Liver (tissue), 9 donors: Measurements from ENCODE around the gene MTG1. TPM values are rescaled to one million over a fixed set of nuclear protein-coding genes. Genes with fewer than 3 reads are reported as not detected.

Experiments used
- DNase-seq: peaks from one replicate; pipeline ENCODE4 v3.0.0-alpha.2; 2017; ENCODE audit warnings: low spot score
- H3K27ac ChIP-seq, 2 donors: one replicate each; pipeline ENCODE4 v1.7.0; 2013; ENCODE audit warnings: inconsistent platforms in 2 of 2, low read length in 2 of 2, control low read depth in 1 of 2, low read depth in 1 of 2, mild to moderate bottlenecking in 1 of 2
- H3K27me3 ChIP-seq, 4 donors: one replicate each; pipeline versions ENCODE4 v1.6.1 to v1.7.0; 2013; ENCODE audit warnings: low read length in 3 of 4, inconsistent platforms in 1 of 4, mild to moderate bottlenecking in 1 of 4, moderate library complexity in 1 of 4; ENCODE audit not compliant: control insufficient read depth in 4 of 4, insufficient read depth in 4 of 4
- H3K36me3 ChIP-seq, 4 donors: one replicate each; pipeline versions ENCODE4 v1.6.1 to v1.7.0; 2013; ENCODE audit warnings: low read length in 3 of 4, mild to moderate bottlenecking in 3 of 4, low read depth in 1 of 4, moderate library complexity in 1 of 4; ENCODE audit not compliant: control insufficient read depth in 4 of 4, insufficient read depth in 3 of 4
- H3K4me1 ChIP-seq, 4 donors: one replicate each; pipeline versions ENCODE4 v1.6.1 to v1.7.0; 2013; ENCODE audit warnings: low read length in 3 of 4, mild to moderate bottlenecking in 3 of 4, moderate library complexity in 1 of 4; ENCODE audit not compliant: control insufficient read depth in 4 of 4, insufficient read depth in 4 of 4
- H3K4me3 ChIP-seq, 3 donors: one replicate each; pipeline versions ENCODE4 v1.6.1 to v1.7.0; 2013; ENCODE audit warnings: low read length in 3 of 3, control low read depth in 1 of 3, low read depth in 1 of 3, mild to moderate bottlenecking in 1 of 3
- H3K9ac ChIP-seq, 2 donors: one replicate each; pipeline ENCODE4 v1.7.0; 2013; ENCODE audit warnings: low read length in 2 of 2, mild to moderate bottlenecking in 2 of 2, moderate library complexity in 2 of 2, control low read depth in 1 of 2, low read depth in 1 of 2
- H3K9me3 ChIP-seq, 4 donors: one replicate each; pipeline versions ENCODE4 v1.6.1 to v1.7.0; 2013; ENCODE audit warnings: low read length in 3 of 4; ENCODE audit not compliant: control insufficient read depth in 4 of 4
- CTCF ChIP-seq: fragments of 150-350 bp; IDR thresholded peaks from 2 replicates; pipeline ENCODE4 v1.5.1; 2017; ENCODE audit warnings: improper control_type of control experiment, low read depth, low read length; ENCODE audit not compliant: missing input control
- EGR1 ChIP-seq, 2 donors: IDR thresholded peaks; 2 replicates each; pipeline ENCODE4 v1.6.1; 2016 to 2018; ENCODE audit warnings: antibody characterized with exemption in 2 of 2, low read depth in 2 of 2
- FOXA1 ChIP-seq: IDR thresholded peaks from 2 replicates; pipeline ENCODE4 v1.6.1; 2016; ENCODE audit warnings: antibody characterized with exemption
- FOXA2 ChIP-seq: IDR thresholded peaks from 2 replicates; pipeline ENCODE4 v1.6.1; 2016; ENCODE audit warnings: antibody characterized with exemption
- GABPA ChIP-seq, 2 donors: IDR thresholded peaks in 1 of 2; conservative IDR thresholded peaks in 1 of 2; 2 replicates each; pipeline ENCODE4 v1.6.1; 2016; ENCODE audit warnings: antibody characterized with exemption in 2 of 2, mild to moderate bottlenecking in 1 of 2, moderate library complexity in 1 of 2
- HNF4A ChIP-seq, 2 donors: conservative IDR thresholded peaks; 2 replicates each; pipeline ENCODE4 v1.6.1; 2016; ENCODE audit warnings: antibody characterized with exemption in 2 of 2, mild to moderate bottlenecking in 2 of 2
- HNF4G ChIP-seq: IDR thresholded peaks from 2 replicates; pipeline ENCODE4 v1.6.1; 2016; ENCODE audit warnings: antibody characterized with exemption
- JUND ChIP-seq, 2 donors: IDR thresholded peaks; 2 replicates each; pipeline ENCODE4 v1.6.1; 2016; ENCODE audit warnings: antibody characterized with exemption in 2 of 2
- NR2F2 ChIP-seq: IDR thresholded peaks from 2 replicates; pipeline ENCODE4 v1.6.1; 2016; ENCODE audit warnings: antibody characterized with exemption
- SP1 ChIP-seq: IDR thresholded peaks from 2 replicates; pipeline ENCODE4 v1.6.1; 2018; ENCODE audit warnings: antibody characterized with exemption, mild to moderate bottlenecking
- YY1 ChIP-seq: IDR thresholded peaks from 2 replicates; pipeline ENCODE4 v1.6.1; 2016; ENCODE audit warnings: antibody characterized with exemption, mild to moderate bottlenecking
- WGBS: extraction: QIAGEN DNeasy Blood & Tissue Kit; methylation state at CpG from one replicate; pipeline ENCODE4 v1.1.7; 2013; 5-methylcytosine and 5-hydroxymethylcytosine counted together
- polyA plus RNA-seq, 2 donors: library from polyadenylated mRNA; stranded (reverse) in 1 of 2; unstranded in 1 of 2; fragments of 200-250 nt in 1 of 2; fragments of >200 nt in 1 of 2; fragmentation: Nextera tagmentation in 1 of 2; extraction: Ambion mirVana in 1 of 2; gene quantifications; one replicate each; pipeline versions ENCODE4 v1.2.1 to v1.2.3, GENCODE V29; 2013 to 2015
- total RNA-seq, 2 donors: library from RNA; depleted of rRNA; stranded (reverse); fragments of >200 nt; gene quantifications; one replicate each; pipeline ENCODE4 v1.2.3, GENCODE V29; 2014
- TF ChIP-seq, protein P1 (sequence below): IDR thresholded peaks from 2 replicates; pipeline ENCODE4 v1.6.1; 2016; ENCODE audit warnings: antibody characterized with exemption
- TF ChIP-seq, protein P2 (sequence below): IDR thresholded peaks from 2 replicates; pipeline ENCODE4 v1.6.1; 2016; ENCODE audit warnings: antibody characterized with exemption
- donor health status: healthy.
- donor health status: healthy.
- donor health status: healthy.
- donor health status: healthy.
- donor health status: healthy.

MTG1 gene
- total and polyA plus RNA-seq, 4 donors: 19.4 to 70.6 (median 38.2) TPM

- Histone ChIP-seq H3K27me3 (no peaks in the 10 kb centered on the region), H3K9me3 (no peaks in the 10 kb centered on the region), H3K36me3 (peaks cover 25 to 43% (median 41%) of the 10 kb centered on the region in 4 donors), H3K27ac (no peak overlapping the region), H3K9ac (no peak overlapping the region), H3K4me3 (no peak overlapping the region), H3K4me1 (peaks cover 8 to 42% (median 25%) of the 10 kb centered on the region in 4 donors)
- WGBS: 91% methylated on average over 24 of the region's 24 CpGs
- DNase-seq: no peak
- TF ChIP-seq, protein P1, sequence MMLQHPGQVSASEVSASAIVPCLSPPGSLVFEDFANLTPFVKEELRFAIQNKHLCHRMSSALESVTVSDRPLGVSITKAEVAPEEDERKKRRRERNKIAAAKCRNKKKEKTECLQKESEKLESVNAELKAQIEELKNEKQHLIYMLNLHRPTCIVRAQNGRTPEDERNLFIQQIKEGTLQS: no peak
- no peak for TF ChIP-seq EGR1 (IDR thresholded peaks at IDR 0.05; ENCODE audit: low read depth in 2 of 2)
- TF ChIP-seq HNF4A (conservative IDR thresholded peaks at IDR 0.05): no peak
- no peak for TF ChIP-seq JUND (IDR thresholded peaks at IDR 0.05)
- TF ChIP-seq, protein P2, sequence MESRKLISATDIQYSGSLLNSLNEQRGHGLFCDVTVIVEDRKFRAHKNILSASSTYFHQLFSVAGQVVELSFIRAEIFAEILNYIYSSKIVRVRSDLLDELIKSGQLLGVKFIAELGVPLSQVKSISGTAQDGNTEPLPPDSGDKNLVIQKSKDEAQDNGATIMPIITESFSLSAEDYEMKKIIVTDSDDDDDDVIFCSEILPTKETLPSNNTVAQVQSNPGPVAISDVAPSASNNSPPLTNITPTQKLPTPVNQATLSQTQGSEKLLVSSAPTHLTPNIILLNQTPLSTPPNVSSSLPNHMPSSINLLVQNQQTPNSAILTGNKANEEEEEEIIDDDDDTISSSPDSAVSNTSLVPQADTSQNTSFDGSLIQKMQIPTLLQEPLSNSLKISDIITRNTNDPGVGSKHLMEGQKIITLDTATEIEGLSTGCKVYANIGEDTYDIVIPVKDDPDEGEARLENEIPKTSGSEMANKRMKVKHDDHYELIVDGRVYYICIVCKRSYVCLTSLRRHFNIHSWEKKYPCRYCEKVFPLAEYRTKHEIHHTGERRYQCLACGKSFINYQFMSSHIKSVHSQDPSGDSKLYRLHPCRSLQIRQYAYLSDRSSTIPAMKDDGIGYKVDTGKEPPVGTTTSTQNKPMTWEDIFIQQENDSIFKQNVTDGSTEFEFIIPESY: no peak
- TF ChIP-seq YY1: no peak
- no peak for TF ChIP-seq FOXA1
Observed at GRCh38 chr10:133370030-133370786, 23.7 kb upstream of the MTG1 start.

GRCh38 chr10:133372507-133372906 is 21.4 kb upstream of the MTG1 start:
- 22% methylated on average over 20 of the region's 20 CpGs for WGBS
- H3K9me3 ChIP-seq: no peaks in the 10 kb centered on the region
- H3K27ac ChIP-seq: peak overlapping the region in 1 of 2 donors; percentile 6
- peak overlapping the region; percentile 42 to 92 (median 70) for H3K4me3 ChIP-seq
- peaks cover 10 to 54% (median 34%) of the 10 kb centered on the region in 4 donors for H3K4me1 ChIP-seq
- H3K36me3 ChIP-seq: peaks cover 15 to 25% (median 22%) of the 10 kb centered on the region in 4 donors
- no peaks in the 10 kb centered on the region for H3K27me3 ChIP-seq
- no peak for DNase-seq
- peak overlapping the region in 1 of 2 donors; percentile 19 for H3K9ac ChIP-seq
- no peak for TF ChIP-seq JUND (IDR thresholded peaks at IDR 0.05)
- no peak for TF ChIP-seq NR2F2
- TF ChIP-seq FOXA2: no peak
- TF ChIP-seq EGR1 (IDR thresholded peaks at IDR 0.05; ENCODE audit: low read depth in 2 of 2): no peak
- TF ChIP-seq FOXA1: no peak
- no peak for TF ChIP-seq HNF4G

DNA sequence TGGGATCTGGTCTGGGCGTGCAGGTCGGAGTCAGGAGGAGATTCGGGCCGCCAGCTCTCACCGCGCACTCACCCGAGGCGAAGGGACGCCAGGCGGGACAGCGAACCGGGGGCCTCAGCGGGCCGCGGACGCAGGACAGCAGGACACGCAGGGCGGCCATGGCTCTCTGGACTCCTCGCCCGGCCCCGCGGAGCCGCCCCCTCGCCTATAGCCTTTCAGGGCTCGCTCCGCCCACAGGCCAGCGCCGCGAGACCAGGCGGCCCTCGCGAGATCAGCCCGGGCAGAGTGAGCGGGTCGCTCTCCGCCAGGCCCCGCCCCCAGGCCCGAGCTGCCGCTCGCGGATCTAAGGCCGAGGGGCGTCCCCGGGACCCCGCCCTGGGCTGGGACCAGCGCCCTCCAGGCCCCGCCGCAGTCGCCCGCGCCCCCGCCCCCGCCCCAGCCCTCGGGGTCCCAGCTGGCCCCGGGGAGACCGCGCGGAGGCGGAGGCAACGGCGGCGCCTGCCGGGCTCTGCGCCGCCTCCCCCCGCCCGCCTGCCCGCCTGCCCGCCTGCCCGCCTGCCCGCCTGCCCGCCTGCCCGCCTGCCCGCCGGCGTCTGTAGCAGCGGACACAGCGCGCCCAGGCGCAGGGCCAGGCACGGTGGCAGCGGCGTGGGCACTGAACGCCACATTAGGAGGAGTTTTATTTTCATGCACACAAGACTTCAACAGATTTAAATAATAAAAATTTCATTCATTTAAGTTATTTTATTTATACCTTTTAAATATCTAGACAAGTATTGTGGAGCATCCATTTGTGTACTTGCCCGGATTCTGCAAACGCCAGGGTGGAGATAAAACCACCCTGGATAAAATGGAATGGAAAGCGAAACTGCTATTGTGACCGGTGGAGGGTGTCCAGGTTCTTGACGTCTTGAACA is 20.5 kb upstream of the MTG1 start, which contains the start of gene ECHS1:
Gene ECHS1 (minus strand): TSS at position 181 of the 917 bp plus-strand sequence. CDS start 21 bp downstream, at position 160.
- H3K4me3 ChIP-seq: peak within 1 kb of the TSS; percentile 63 to 92 (median 72)
- no peaks in the 10 kb centered on the region for H3K27me3 ChIP-seq
- H3K27ac ChIP-seq: peak within 1 kb of the TSS; percentile 81 to 84
- DNase-seq: peak; percentile 95
- H3K9ac ChIP-seq: peak within 1 kb of the TSS; percentile 11 to 60
- H3K36me3 ChIP-seq: peaks cover 11 to 20% (median 18%) of the 10 kb centered on the region in 4 donors
- WGBS: under 1% methylated on average over 89 of the region's 89 CpGs
- H3K9me3 ChIP-seq: no peaks in the 10 kb centered on the region
- peaks cover 15 to 61% (median 40%) of the 10 kb centered on the region in 4 donors for H3K4me1 ChIP-seq
- TF ChIP-seq YY1: peak; percentile 76
- TF ChIP-seq FOXA1: no peak
- TF ChIP-seq, protein P2: peak; percentile 98
- no peak for TF ChIP-seq CTCF
- no peak for TF ChIP-seq GABPA (IDR thresholded peaks at IDR 0.05 in 1 of 2, conservative IDR thresholded peaks at IDR 0.05 in 1 of 2)
- TF ChIP-seq SP1: peak; percentile 38
- TF ChIP-seq EGR1 (IDR thresholded peaks at IDR 0.05; ENCODE audit: low read depth in 2 of 2): peak; percentile 13 to 24
- TF ChIP-seq, protein P1: no peak
- no peak for TF ChIP-seq FOXA2
